ENCODE results near the gene MLLT3. TPM values are rescaled to one million over a fixed set of nuclear protein-coding genes. Genes with fewer than 3 reads are reported as not detected.

Gene MLLT3
- total and polyA plus RNA-seq, 2 donors (not counting 3 experiments of a cell fraction or from before 2014, with no cell fraction given): 6.1 to 10.0 TPM

GRCh38 chr9:20663133-20663532 is 40.8 kb upstream of the MLLT3 start:
- Histone ChIP-seq H3K4me3 (replicated peaks in 1 of 3; ENCODE audit: insufficient read depth in 1 of 3, low read depth in 1 of 3, low read length in 3 of 3) (no peak overlapping the region), H2AFZ (ENCODE audit: low read depth, low read length) (no peak overlapping the region), H3K27me3 (ENCODE audit: control insufficient read depth in 2 of 2, insufficient read depth in 2 of 2, low read length in 2 of 2) (no peaks in the 10 kb centered on the region), H3K9ac (replicated peaks; ENCODE audit: extremely low read depth, insufficient read depth, low read length) (no peak overlapping the region), H3K9me3 (replicated peaks; ENCODE audit: control insufficient read depth, insufficient read depth, low read length) (no peaks in the 10 kb centered on the region), H4K20me1 (replicated peaks; ENCODE audit: control insufficient read depth, extremely low read depth, insufficient read depth, low read length) (no peaks in the 10 kb centered on the region), H3K36me3 (ENCODE audit: control insufficient read depth in 2 of 2, extremely low read depth in 1 of 2, insufficient read depth in 2 of 2, low read length in 2 of 2) (no peaks in the 10 kb centered on the region), H3K27ac (ENCODE audit: insufficient read depth, low read depth, low read length) (no peak overlapping the region), H3K4me2 (ENCODE audit: insufficient read depth, low read length) (no peak overlapping the region), H3K4me1 (ENCODE audit: control insufficient read depth, extremely low read depth, insufficient read depth, low read length) (no peaks in the 10 kb centered on the region), H3K9me1 (replicated peaks; ENCODE audit: control insufficient read depth, extremely low read depth, insufficient read depth, low read length) (no peaks in the 10 kb centered on the region), H3K79me2 (ENCODE audit: control insufficient read depth, insufficient read depth, low read length) (no peaks in the 10 kb centered on the region)
- no TSS peak for BruUV-seq (replicated peaks)
- intact Hi-C loops (cut with micrococcal nuclease): no loop called here
- CTCF ChIA-PET: interaction anchor here (1.1 kb wide), 1 partner anchor 21 kb away, joined by 3 read pairs; the partner anchor contains the start of gene FOCAD
- TF ChIP-seq POLR2A (IDR thresholded peaks at IDR 0.05; ENCODE audit: low read depth, low read length) (no peak), EZH2 (IDR thresholded peaks at IDR 0.05; ENCODE audit: borderline replicate concordance, low read depth, low read length, severe bottlenecking) (no peak), JUN (IDR thresholded peaks at IDR 0.05; ENCODE audit: borderline replicate concordance, insufficient read depth, insufficient read length, low read depth) (no peak)
- no peak for DNase-seq (ENCODE audit: low read depth, low spot score)
- POLR2A ChIA-PET: no interaction called here
- dilution Hi-C loops (cut with MboI; ENCODE audit: extremely low pct_ligation_motif_present, low sequenced_read_pairs): no loop called here
- no peak for FAIRE-seq

- FAIRE-seq (no peak), DNase-seq (ENCODE audit: low read depth, low spot score) (no peak)
- H3K9ac ChIP-seq (replicated peaks; ENCODE audit: extremely low read depth, insufficient read depth, low read length): no peak overlapping the region
- CTCF ChIA-PET: interaction anchor here (0.7 kb wide), 1 partner anchor 9 kb away, joined by 3 read pairs; no protein-coding TSS in a partner anchor
- H3K9me1 ChIP-seq (replicated peaks; ENCODE audit: control insufficient read depth, extremely low read depth, insufficient read depth, low read length): no peaks in the 10 kb centered on the region
- no peak overlapping the region for H3K27ac ChIP-seq (ENCODE audit: insufficient read depth, low read depth, low read length)
- H4K20me1 ChIP-seq (replicated peaks; ENCODE audit: control insufficient read depth, extremely low read depth, insufficient read depth, low read length): no peaks in the 10 kb centered on the region
- no peaks in the 10 kb centered on the region for H3K4me1 ChIP-seq (ENCODE audit: control insufficient read depth, extremely low read depth, insufficient read depth, low read length)
- BruUV-seq (replicated peaks): no TSS peak
- H3K4me2 ChIP-seq (ENCODE audit: insufficient read depth, low read length): no peak overlapping the region
- no peak overlapping the region for H3K4me3 ChIP-seq (replicated peaks in 1 of 3; ENCODE audit: insufficient read depth in 1 of 3, low read depth in 1 of 3, low read length in 3 of 3)
- H3K27me3 ChIP-seq (ENCODE audit: control insufficient read depth in 2 of 2, insufficient read depth in 2 of 2, low read length in 2 of 2): no peaks in the 10 kb centered on the region
- no peaks in the 10 kb centered on the region for H3K36me3 ChIP-seq (ENCODE audit: control insufficient read depth in 2 of 2, extremely low read depth in 1 of 2, insufficient read depth in 2 of 2, low read length in 2 of 2)
- H3K9me3 ChIP-seq (replicated peaks; ENCODE audit: control insufficient read depth, insufficient read depth, low read length): no peaks in the 10 kb centered on the region
- POLR2A ChIA-PET: interaction anchor here (0.5 kb wide), 1 partner anchor 40 kb away, joined by 3 read pairs; the partner anchor contains the start of gene MLLT3
- no peak for TF ChIP-seq MAX (IDR thresholded peaks at IDR 0.05; ENCODE audit: insufficient read depth, insufficient read length)
- TF ChIP-seq JUN (IDR thresholded peaks at IDR 0.05; ENCODE audit: borderline replicate concordance, insufficient read depth, insufficient read length, low read depth): no peak
- TF ChIP-seq EZH2 (IDR thresholded peaks at IDR 0.05; ENCODE audit: borderline replicate concordance, low read depth, low read length, severe bottlenecking): no peak
- TF ChIP-seq FOS (IDR thresholded peaks at IDR 0.05; ENCODE audit: borderline replicate concordance, insufficient read depth, low read length): no peak
- TF ChIP-seq CTCF (IDR thresholded peaks at IDR 0.05; ENCODE audit: extremely low read depth in 1 of 2, insufficient read depth in 1 of 2, low read depth in 1 of 2, low read length in 2 of 2): no peak
- TF ChIP-seq GATA2 (IDR thresholded peaks at IDR 0.05; ENCODE audit: insufficient read depth, insufficient read length, low read depth, low read length): no peak
- TF ChIP-seq POLR2A (IDR thresholded peaks at IDR 0.05; ENCODE audit: low read depth, low read length): no peak
- no peak for TF ChIP-seq MYC (IDR thresholded peaks at IDR 0.05; ENCODE audit: low read depth, low read length)
- TF ChIP-seq POLR2AphosphoS5 (IDR thresholded peaks at IDR 0.05; ENCODE audit: insufficient read depth, low read depth, low read length): no peak
- intact Hi-C loops (cut with micrococcal nuclease): no loop called here
- dilution Hi-C loops (cut with MboI; ENCODE audit: extremely low pct_ligation_motif_present, low sequenced_read_pairs): no loop called here
- no peaks in the 10 kb centered on the region for H3K79me2 ChIP-seq (ENCODE audit: control insufficient read depth, insufficient read depth, low read length)
- H2AFZ ChIP-seq (ENCODE audit: low read depth, low read length): no peak overlapping the region
These were observed 39.9 kb upstream of the MLLT3 start for GRCh38 chr9:20662156-20662555.

Data from endothelial cell of umbilical vein (primary cell).